ENCODE measurements around the gene MEIS2. TPM values are rescaled to one million over a fixed set of nuclear protein-coding genes. Genes with fewer than 3 reads are reported as not detected.

MEIS2 gene
- total RNA-seq, 1 donor from 2014 or later = 58.5 TPM

GRCh38 chr15:36886191-36886590 is 214.2 kb downstream of the MEIS2 start:
- H3K27me3 Mint-ChIP-seq (ENCODE audit: low read depth) = peaks cover 98% of the 10 kb centered on the region
- peaks cover 61% of the 10 kb centered on the region for H3K4me1 Mint-ChIP-seq
- peak overlapping the region; percentile 93 for H3K4me3 Mint-ChIP-seq
- H3K36me3 Mint-ChIP-seq (ENCODE audit: low read depth) = peaks cover 6% of the 10 kb centered on the region
- no peak for TF ChIP-seq CTCF (conservative IDR thresholded peaks at IDR 0.05)
- no peaks in the 10 kb centered on the region for H3K9me3 Mint-ChIP-seq
- no peak for DNase-seq (ENCODE audit: low read depth, low spot score)
- peak overlapping the region; percentile 94 for H3K27ac Mint-ChIP-seq (ENCODE audit: unreplicated experiment)

GRCh38 chr15:36885771-36886170 is 214.6 kb downstream of the MEIS2 start:
- Mint-ChIP-seq H3K27ac (ENCODE audit: unreplicated experiment) (peak overlapping the region; percentile 94), H3K4me3 (peak overlapping the region; percentile 93), H3K27me3 (ENCODE audit: low read depth) (peaks cover 98% of the 10 kb centered on the region), H3K36me3 (ENCODE audit: low read depth) (peaks cover 3% of the 10 kb centered on the region), H3K4me1 (peaks cover 65% of the 10 kb centered on the region), H3K9me3 (no peaks in the 10 kb centered on the region)
- no peak for DNase-seq (ENCODE audit: low read depth, low spot score)
- no peak for TF ChIP-seq CTCF (conservative IDR thresholded peaks at IDR 0.05)

GRCh38 chr15:36884936-36885635 is 215.3 kb downstream of the MEIS2 start:
- peaks cover 100% of the 10 kb centered on the region for H3K27me3 Mint-ChIP-seq (ENCODE audit: low read depth)
- no peaks in the 10 kb centered on the region for H3K9me3 Mint-ChIP-seq
- peaks cover 69% of the 10 kb centered on the region for H3K4me1 Mint-ChIP-seq
- no peak for DNase-seq (ENCODE audit: low read depth, low spot score)
- peak overlapping the region; percentile 93 for H3K27ac Mint-ChIP-seq (ENCODE audit: unreplicated experiment)
- H3K36me3 Mint-ChIP-seq (ENCODE audit: low read depth) = peaks cover 2% of the 10 kb centered on the region
- no peak for TF ChIP-seq CTCF (conservative IDR thresholded peaks at IDR 0.05)
- H3K4me3 Mint-ChIP-seq = peak overlapping the region; percentile 93

GRCh38 chr15:36884518-36884875 is 215.9 kb downstream of the MEIS2 start:
- Mint-ChIP-seq H3K36me3 (ENCODE audit: low read depth) (peaks cover 2% of the 10 kb centered on the region), H3K27me3 (ENCODE audit: low read depth) (peaks cover 100% of the 10 kb centered on the region), H3K4me3 (peak overlapping the region; percentile 93), H3K9me3 (no peaks in the 10 kb centered on the region), H3K4me1 (peaks cover 69% of the 10 kb centered on the region), H3K27ac (ENCODE audit: unreplicated experiment) (peak overlapping the region; percentile 93)
- DNase-seq (ENCODE audit: low read depth, low spot score) = no peak
- TF ChIP-seq CTCF (conservative IDR thresholded peaks at IDR 0.05) = no peak

- Mint-ChIP-seq H3K9me3 (no peaks in the 10 kb centered on the region), H3K36me3 (ENCODE audit: low read depth) (peaks cover 6% of the 10 kb centered on the region), H3K27me3 (ENCODE audit: low read depth) (peaks cover 100% of the 10 kb centered on the region), H3K27ac (ENCODE audit: unreplicated experiment) (peak overlapping the region; percentile 93), H3K4me1 (peaks cover 69% of the 10 kb centered on the region), H3K4me3 (peak overlapping the region; percentile 93)
- DNase-seq (ENCODE audit: low read depth, low spot score) = peak; percentile 93
- peak; percentile 93 for TF ChIP-seq CTCF (conservative IDR thresholded peaks at IDR 0.05)
These were observed 216.4 kb downstream of the MEIS2 start for GRCh38 chr15:36883713-36884517.

Data from neural crest cell (in vitro differentiated cells).